ENCODE results near the gene AMPD3. TPM values are rescaled to one million over a fixed set of nuclear protein-coding genes. Genes with fewer than 3 reads are reported as not detected.

The AMPD3 gene
- total and polyA plus RNA-seq, 2 donors (not counting 1 experiment from before 2014, with no cell fraction given) = 40.1 to 85.5 TPM

DNA sequence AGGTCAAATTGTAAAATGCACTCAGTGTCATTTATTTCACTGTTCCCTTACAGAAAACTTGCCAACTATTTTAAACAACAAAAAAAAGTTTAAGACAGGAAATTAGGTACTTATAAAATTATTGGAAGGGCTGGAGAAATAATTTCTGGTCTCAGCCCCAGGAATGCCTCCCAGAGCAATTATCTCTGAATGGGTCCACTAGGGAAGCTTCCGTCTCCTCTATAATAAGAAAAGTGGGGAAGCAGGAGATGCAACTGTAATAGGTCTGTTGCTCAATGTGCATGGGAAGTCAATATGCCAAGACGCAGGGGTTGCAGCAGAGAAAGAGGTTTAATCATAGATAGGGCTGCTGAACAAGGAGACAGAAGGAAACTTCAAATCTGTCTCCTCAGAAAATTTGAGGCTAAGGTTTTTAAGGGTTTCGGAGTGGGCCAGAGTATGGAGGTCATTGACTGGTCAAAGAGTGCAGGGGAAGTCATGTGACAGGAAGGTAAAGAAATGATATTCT, 96.8 kb downstream of the AMPD3 start:
- peaks cover 33% of the 10 kb centered on the region for H3K4me1 Mint-ChIP-seq
- CTCF ChIA-PET = interaction anchor here (2.1 to 2.2 kb wide), 2 partner anchors 11 to 13 kb away, joined by 7 to 8 read pairs; partner anchors contain the start of gene RNF141
- intact Hi-C loops (cut with micrococcal nuclease) = no loop called here
- WGBS (ENCODE audit: insufficient coverage) = 90% methylated on average over 2 of the region's 3 CpGs
- Histone ChIP-seq H3K27me3 (replicated peaks in 1 of 4; ENCODE audit: control extremely low read depth in 1 of 4, control insufficient read depth in 3 of 4, insufficient read depth in 4 of 4, low read length in 3 of 4) (no peaks in the 10 kb centered on the region), H3K79me2 (ENCODE audit: control insufficient read depth, insufficient read depth, low read length) (no peaks in the 10 kb centered on the region), H4K20me1 (ENCODE audit: control insufficient read depth, insufficient read depth, low read length, poor library complexity, severe bottlenecking) (no peaks in the 10 kb centered on the region), H3K4me1 (ENCODE audit: control insufficient read depth in 2 of 2, insufficient read depth in 2 of 2, low read length in 2 of 2) (peaks cover 4 to 6% of the 10 kb centered on the region in 2 donors), H3K9me3 (ENCODE audit: control extremely low read depth in 1 of 3, control insufficient read depth in 2 of 3, insufficient read depth in 1 of 3, low read length in 2 of 3) (no peaks in the 10 kb centered on the region), H3K36me3 (replicated peaks in 1 of 2; ENCODE audit: control extremely low read depth in 1 of 2, control insufficient read depth in 1 of 2, extremely low read depth in 1 of 2, insufficient read depth in 2 of 2, low read length in 1 of 2) (no peaks in the 10 kb centered on the region), H2AFZ (ENCODE audit: insufficient read depth, low read depth, low read length, poor library complexity, severe bottlenecking) (no peak overlapping the region), H3K4me3 (ENCODE audit: control extremely low read depth in 1 of 5, extremely low read depth in 1 of 5, insufficient read depth in 1 of 5, low read depth in 2 of 5, low read length in 4 of 5) (no peak overlapping the region), H3K4me2 (replicated peaks; ENCODE audit: low read depth, low read length, poor library complexity, severe bottlenecking) (no peak overlapping the region), H3K9ac (ENCODE audit: low read length) (no peak overlapping the region), H3K27ac (ENCODE audit: low read length in 2 of 2) (no peak overlapping the region)
- ATAC-seq (ENCODE audit: low read depth) (no peak), DNase-seq (no peak)
- POLR2A ChIA-PET = no interaction called here
- H3K27ac Mint-ChIP-seq = no peak overlapping the region
- no peaks in the 10 kb centered on the region for H3K27me3 Mint-ChIP-seq
- no peak overlapping the region for H3K4me3 Mint-ChIP-seq
- no peak for TF ChIP-seq EZH2 (IDR thresholded peaks at IDR 0.05; ENCODE audit: borderline replicate concordance, insufficient read depth, low read depth, low read length, poor library complexity, severe bottlenecking)
- TF ChIP-seq, protein P1, sequence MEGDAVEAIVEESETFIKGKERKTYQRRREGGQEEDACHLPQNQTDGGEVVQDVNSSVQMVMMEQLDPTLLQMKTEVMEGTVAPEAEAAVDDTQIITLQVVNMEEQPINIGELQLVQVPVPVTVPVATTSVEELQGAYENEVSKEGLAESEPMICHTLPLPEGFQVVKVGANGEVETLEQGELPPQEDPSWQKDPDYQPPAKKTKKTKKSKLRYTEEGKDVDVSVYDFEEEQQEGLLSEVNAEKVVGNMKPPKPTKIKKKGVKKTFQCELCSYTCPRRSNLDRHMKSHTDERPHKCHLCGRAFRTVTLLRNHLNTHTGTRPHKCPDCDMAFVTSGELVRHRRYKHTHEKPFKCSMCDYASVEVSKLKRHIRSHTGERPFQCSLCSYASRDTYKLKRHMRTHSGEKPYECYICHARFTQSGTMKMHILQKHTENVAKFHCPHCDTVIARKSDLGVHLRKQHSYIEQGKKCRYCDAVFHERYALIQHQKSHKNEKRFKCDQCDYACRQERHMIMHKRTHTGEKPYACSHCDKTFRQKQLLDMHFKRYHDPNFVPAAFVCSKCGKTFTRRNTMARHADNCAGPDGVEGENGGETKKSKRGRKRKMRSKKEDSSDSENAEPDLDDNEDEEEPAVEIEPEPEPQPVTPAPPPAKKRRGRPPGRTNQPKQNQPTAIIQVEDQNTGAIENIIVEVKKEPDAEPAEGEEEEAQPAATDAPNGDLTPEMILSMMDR (IDR thresholded peaks at IDR 0.05) = no peak
- no peaks in the 10 kb centered on the region for H3K9me3 Mint-ChIP-seq (ENCODE audit: insufficient read depth)

DNA sequence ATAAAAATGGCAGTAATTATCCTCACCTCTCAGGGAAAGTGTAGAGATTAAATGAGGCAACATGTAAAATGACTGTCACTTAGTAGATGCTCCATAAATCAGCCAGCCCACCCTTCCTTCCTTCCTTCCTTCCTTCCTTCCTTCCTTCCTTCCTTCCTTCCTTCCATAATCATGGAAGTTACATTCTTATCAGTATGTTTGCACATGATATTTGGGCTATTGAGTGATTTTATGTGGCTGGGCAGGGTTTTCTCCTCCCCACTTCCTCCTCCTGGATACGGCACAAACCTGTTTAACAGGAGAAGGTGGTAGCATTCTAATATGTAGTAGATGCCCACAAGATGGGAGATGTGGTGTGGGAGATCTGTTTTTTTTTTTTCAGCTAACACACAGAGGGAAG, 101.5 kb downstream of the AMPD3 start:
- Histone ChIP-seq H2AFZ (ENCODE audit: insufficient read depth, low read depth, low read length, poor library complexity, severe bottlenecking) (no peak overlapping the region), H3K27me3 (replicated peaks in 1 of 4; ENCODE audit: control extremely low read depth in 1 of 4, control insufficient read depth in 3 of 4, insufficient read depth in 4 of 4, low read length in 3 of 4) (no peaks in the 10 kb centered on the region), H3K27ac (ENCODE audit: low read length in 2 of 2) (no peak overlapping the region), H4K20me1 (ENCODE audit: control insufficient read depth, insufficient read depth, low read length, poor library complexity, severe bottlenecking) (no peaks in the 10 kb centered on the region), H3K79me2 (ENCODE audit: control insufficient read depth, insufficient read depth, low read length) (no peaks in the 10 kb centered on the region), H3K9me3 (ENCODE audit: control extremely low read depth in 1 of 3, control insufficient read depth in 2 of 3, insufficient read depth in 1 of 3, low read length in 2 of 3) (no peaks in the 10 kb centered on the region), H3K4me2 (replicated peaks; ENCODE audit: low read depth, low read length, poor library complexity, severe bottlenecking) (no peak overlapping the region), H3K36me3 (replicated peaks in 1 of 2; ENCODE audit: control extremely low read depth in 1 of 2, control insufficient read depth in 1 of 2, extremely low read depth in 1 of 2, insufficient read depth in 2 of 2, low read length in 1 of 2) (no peaks in the 10 kb centered on the region), H3K4me1 (ENCODE audit: control insufficient read depth in 2 of 2, insufficient read depth in 2 of 2, low read length in 2 of 2) (peaks cover 7 to 9% of the 10 kb centered on the region in 2 donors), H3K4me3 (ENCODE audit: control extremely low read depth in 1 of 5, extremely low read depth in 1 of 5, insufficient read depth in 1 of 5, low read depth in 2 of 5, low read length in 4 of 5) (no peak overlapping the region), H3K9ac (ENCODE audit: low read length) (no peak overlapping the region)
- no peak overlapping the region for H3K27ac Mint-ChIP-seq
- H3K9me3 Mint-ChIP-seq (ENCODE audit: insufficient read depth) = no peaks in the 10 kb centered on the region
- H3K27me3 Mint-ChIP-seq = no peaks in the 10 kb centered on the region
- TF ChIP-seq, protein P1 (IDR thresholded peaks at IDR 0.05) = no peak
- no peak for TF ChIP-seq EZH2 (IDR thresholded peaks at IDR 0.05; ENCODE audit: borderline replicate concordance, insufficient read depth, low read depth, low read length, poor library complexity, severe bottlenecking)
- ChIA-PET POLR2A (no interaction called here), CTCF (interaction anchor here (1.5 to 1.8 kb wide), 2 partner anchors 8 to 144 kb away, joined by 3 to 6 read pairs; no protein-coding TSS in a partner anchor)
- WGBS (ENCODE audit: insufficient coverage) = no CpG with 5 or more reads among the region's 1 CpG
- intact Hi-C loops (cut with micrococcal nuclease) = no loop called here
- ATAC-seq (ENCODE audit: low read depth) = no peak
- DNase-seq = no peak
- H3K4me3 Mint-ChIP-seq = no peak overlapping the region
- peaks cover 29% of the 10 kb centered on the region for H3K4me1 Mint-ChIP-seq

Other genes with a start within 250 kb of the AMPD3 start
- gene SBF2, start 161.0 kb upstream of the AMPD3 start, total RNA-seq = 17.7 and 20.6 TPM in 2 replicates
- 4.5 and 5.6 TPM in 2 replicates for gene SBF2, start 161.0 kb upstream of the AMPD3 start, polyA plus RNA-seq
- 5.6 and 10.4 TPM in 2 replicates for gene ADM, start 150.2 kb upstream of the AMPD3 start, total RNA-seq
- 0.84 and 2.3 TPM in 2 replicates for gene ADM, start 150.2 kb upstream of the AMPD3 start, polyA plus RNA-seq
- 48.2 and 49.1 TPM in 2 replicates for gene RNF141, start 85.9 kb downstream of the AMPD3 start, total RNA-seq
- 23.3 and 27.0 TPM in 2 replicates for gene RNF141, start 85.9 kb downstream of the AMPD3 start, polyA plus RNA-seq
- not detected in 2 replicates for gene LYVE1, start 113.4 kb downstream of the AMPD3 start, total RNA-seq
- gene LYVE1, start 113.4 kb downstream of the AMPD3 start, polyA plus RNA-seq = not detected in 2 replicates
- 0.32 and 0.58 TPM in 2 replicates for gene IRAG1, start 238.5 kb downstream of the AMPD3 start, total RNA-seq
- gene IRAG1, start 238.5 kb downstream of the AMPD3 start, polyA plus RNA-seq = 0.27 and 0.49 TPM in 2 replicates